ENCODE measurements around the gene XCL1. TPM values are rescaled to one million over a fixed set of nuclear protein-coding genes. Genes with fewer than 3 reads are reported as not detected.

Gene XCL1
- total RNA-seq, 1 experiment from 2014 or later = not detected

DNA sequence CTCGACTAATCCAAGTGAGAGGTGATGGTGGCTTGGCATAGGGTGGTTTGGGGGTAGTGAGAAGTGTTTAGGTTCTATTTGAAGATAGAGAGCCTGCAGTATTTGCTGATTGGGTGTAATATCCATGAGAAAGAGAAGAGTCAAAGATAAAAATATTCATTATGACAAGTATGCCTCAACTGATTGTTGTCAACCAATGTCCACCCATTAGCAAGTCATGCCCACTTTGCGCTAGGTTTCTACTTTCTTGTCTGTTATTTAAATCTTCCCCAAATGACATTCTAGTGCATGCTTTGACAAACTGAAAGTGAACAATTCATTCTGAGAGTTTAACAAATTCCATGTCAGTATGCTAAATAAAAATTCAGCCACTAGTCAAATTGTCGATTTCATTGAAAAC lies 3.8 kb upstream of the XCL1 start:
- TF ChIP-seq FOSL1 (IDR thresholded peaks at IDR 0.05; ENCODE audit: low read depth) = no peak
- TF ChIP-seq CEBPB (IDR thresholded peaks at IDR 0.05; ENCODE audit: low read depth) = no peak
- no peak for TF ChIP-seq REST (IDR thresholded peaks at IDR 0.05; ENCODE audit: low read depth)
- no peak for TF ChIP-seq POLR2A (IDR thresholded peaks at IDR 0.05; ENCODE audit: borderline replicate concordance, extremely low read depth, insufficient read depth, insufficient read length)
- no peak for TF ChIP-seq ZFX (IDR thresholded peaks at IDR 0.05)
- TF ChIP-seq EZH2phosphoT487 (IDR thresholded peaks at IDR 0.05; ENCODE audit: borderline replicate concordance) = no peak
- TF ChIP-seq, protein P1, sequence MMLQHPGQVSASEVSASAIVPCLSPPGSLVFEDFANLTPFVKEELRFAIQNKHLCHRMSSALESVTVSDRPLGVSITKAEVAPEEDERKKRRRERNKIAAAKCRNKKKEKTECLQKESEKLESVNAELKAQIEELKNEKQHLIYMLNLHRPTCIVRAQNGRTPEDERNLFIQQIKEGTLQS (IDR thresholded peaks at IDR 0.05) = no peak
- TF ChIP-seq RAD21 (IDR thresholded peaks at IDR 0.05; ENCODE audit: low read depth) = no peak
- TF ChIP-seq, protein P2, sequence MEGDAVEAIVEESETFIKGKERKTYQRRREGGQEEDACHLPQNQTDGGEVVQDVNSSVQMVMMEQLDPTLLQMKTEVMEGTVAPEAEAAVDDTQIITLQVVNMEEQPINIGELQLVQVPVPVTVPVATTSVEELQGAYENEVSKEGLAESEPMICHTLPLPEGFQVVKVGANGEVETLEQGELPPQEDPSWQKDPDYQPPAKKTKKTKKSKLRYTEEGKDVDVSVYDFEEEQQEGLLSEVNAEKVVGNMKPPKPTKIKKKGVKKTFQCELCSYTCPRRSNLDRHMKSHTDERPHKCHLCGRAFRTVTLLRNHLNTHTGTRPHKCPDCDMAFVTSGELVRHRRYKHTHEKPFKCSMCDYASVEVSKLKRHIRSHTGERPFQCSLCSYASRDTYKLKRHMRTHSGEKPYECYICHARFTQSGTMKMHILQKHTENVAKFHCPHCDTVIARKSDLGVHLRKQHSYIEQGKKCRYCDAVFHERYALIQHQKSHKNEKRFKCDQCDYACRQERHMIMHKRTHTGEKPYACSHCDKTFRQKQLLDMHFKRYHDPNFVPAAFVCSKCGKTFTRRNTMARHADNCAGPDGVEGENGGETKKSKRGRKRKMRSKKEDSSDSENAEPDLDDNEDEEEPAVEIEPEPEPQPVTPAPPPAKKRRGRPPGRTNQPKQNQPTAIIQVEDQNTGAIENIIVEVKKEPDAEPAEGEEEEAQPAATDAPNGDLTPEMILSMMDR (IDR thresholded peaks at IDR 0.05 in 2 of 3, conservative IDR thresholded peaks at IDR 0.05 in 1 of 3; ENCODE audit: borderline replicate concordance in 1 of 3, insufficient read depth in 1 of 3, low read depth in 2 of 3, low read length in 2 of 3) = no peak
- no peak for TF ChIP-seq POLR2AphosphoS5 (IDR thresholded peaks at IDR 0.05; ENCODE audit: low read depth, low read length)
- no peak for TF ChIP-seq YY1 (IDR thresholded peaks at IDR 0.05; ENCODE audit: extremely low read depth, insufficient replicate concordance, low read depth, low read length)
- no peak for TF ChIP-seq EGR1 (IDR thresholded peaks at IDR 0.05; ENCODE audit: low read depth)
- TF ChIP-seq SIN3A (IDR thresholded peaks at IDR 0.05; ENCODE audit: low read depth) = no peak
- no peak for TF ChIP-seq EZH2 (IDR thresholded peaks at IDR 0.05)
- TF ChIP-seq SRF (IDR thresholded peaks at IDR 0.05; ENCODE audit: low read depth) = no peak
- no peak for TF ChIP-seq SP1 (IDR thresholded peaks at IDR 0.05; ENCODE audit: low read depth)
- no peak for TF ChIP-seq ELF1 (IDR thresholded peaks at IDR 0.05; ENCODE audit: borderline replicate concordance, low read depth)
- no peak for TF ChIP-seq TCF7L2 (IDR thresholded peaks at IDR 0.05; ENCODE audit: borderline replicate concordance, extremely low read depth, insufficient read depth, insufficient read length)
- TF ChIP-seq, protein P3, sequence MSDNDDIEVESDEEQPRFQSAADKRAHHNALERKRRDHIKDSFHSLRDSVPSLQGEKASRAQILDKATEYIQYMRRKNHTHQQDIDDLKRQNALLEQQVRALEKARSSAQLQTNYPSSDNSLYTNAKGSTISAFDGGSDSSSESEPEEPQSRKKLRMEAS (IDR thresholded peaks at IDR 0.05) = no peak
- TF ChIP-seq JUND (IDR thresholded peaks at IDR 0.05) = no peak
- BruUV-seq (replicated peaks) = no TSS peak
- Histone ChIP-seq H3K9me3 (ENCODE audit: control insufficient read depth in 1 of 2, insufficient read depth in 1 of 2, low read depth in 1 of 2, low read length in 2 of 2) (no peaks in the 10 kb centered on the region), H2AFZ (ENCODE audit: low read depth, low read length, poor library complexity, severe bottlenecking) (no peak overlapping the region), H3K4me3 (replicated peaks in 1 of 2; ENCODE audit: low read depth in 1 of 2, low read length in 2 of 2) (no peak overlapping the region), H3K27ac (ENCODE audit: low read depth, low read length) (no peak overlapping the region), H3K79me2 (ENCODE audit: insufficient read depth, low read length) (no peaks in the 10 kb centered on the region), H3K9me2 (ENCODE audit: insufficient read depth) (peaks cover 2% of the 10 kb centered on the region; the same call in 1 of the 2 replicates), H3K4me2 (ENCODE audit: low read length) (no peak overlapping the region), H3K4me1 (ENCODE audit: control insufficient read depth in 1 of 2, insufficient read depth in 2 of 2, low read length in 2 of 2) (no peaks in the 10 kb centered on the region), H3K36me3 (ENCODE audit: control insufficient read depth in 1 of 2, insufficient read depth in 2 of 2, low read length in 2 of 2) (no peaks in the 10 kb centered on the region), H4K20me1 (ENCODE audit: insufficient read depth) (no peaks in the 10 kb centered on the region), H3K9ac (ENCODE audit: low read length) (no peak overlapping the region), H3K27me3 (ENCODE audit: insufficient read depth, low read length) (no peaks in the 10 kb centered on the region)
- DNase-seq (ENCODE audit: low read depth, low spot score) = no peak
- CTCF ChIA-PET = no interaction called here
- intact Hi-C loops (cut with micrococcal nuclease) = loop anchor here (2.0 kb wide), 1 partner anchor 134 kb away; no protein-coding TSS in a partner anchor
- POLR2A ChIA-PET = no interaction called here
- no peak for ATAC-seq
- RAD21 ChIA-PET (ENCODE audit: low non-redundant PET in 1 of 2, low total read pairs in 2 of 2, uncharacterized antibody in 2 of 2, unreplicated experiment in 2 of 2) = no interaction called here
